ENCODE results near the gene OR2A25.

Gene OR2A25

DNA sequence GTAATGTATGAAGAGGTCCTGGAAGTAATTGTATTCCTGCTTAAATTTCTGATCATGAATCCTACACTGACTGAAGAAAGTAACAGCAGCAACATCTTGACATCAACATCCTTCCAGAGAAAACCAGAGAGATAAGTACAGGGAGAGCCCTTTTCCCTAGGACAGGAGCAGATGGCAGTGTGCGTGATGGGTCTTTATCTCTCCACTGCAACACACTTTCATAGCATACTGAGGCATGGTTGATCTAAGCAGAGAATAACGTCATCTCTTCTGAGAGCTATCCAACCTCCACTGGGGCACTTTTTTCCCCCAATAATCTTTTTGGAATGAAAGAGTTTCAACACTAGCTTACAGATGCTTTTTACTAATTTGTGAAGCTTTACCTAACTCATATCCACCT is 342 bp downstream of the OR2A25 start:
- ATAC-seq (no peak), DNase-seq (no peak)

DNA sequence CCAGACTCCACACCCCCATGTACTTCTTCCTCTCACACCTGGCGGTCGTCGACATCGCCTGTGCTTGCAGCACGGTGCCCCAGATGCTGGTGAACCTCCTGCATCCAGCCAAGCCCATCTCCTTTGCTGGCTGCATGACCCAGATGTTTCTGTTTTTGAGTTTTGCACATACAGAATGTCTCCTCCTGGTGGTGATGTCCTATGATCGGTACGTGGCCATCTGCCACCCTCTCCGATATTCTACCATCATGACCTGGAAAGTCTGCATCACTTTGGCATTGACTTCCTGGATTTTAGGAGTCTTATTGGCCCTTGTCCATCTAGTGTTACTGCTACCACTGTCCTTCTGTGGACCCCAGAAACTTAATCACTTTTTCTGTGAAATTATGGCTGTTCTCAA is 4.8 kb downstream of the OR2A25 start:
- ATAC-seq (no peak), DNase-seq (no peak)

GRCh38 chr7:144085978-144086377 is 16.4 kb downstream of the OR2A25 start, which contains the start of gene OR2A12:
TSS of gene OR2A12 (plus strand) at chr7:144086278. CDS start at chr7:144095108, 8,830 bp downstream.
- ATAC-seq (no peak), DNase-seq (no peak)

- no peak for ATAC-seq
Observed at GRCh38 chr7:144086730-144087129, 17.1 kb downstream of the OR2A25 start.

DNA sequence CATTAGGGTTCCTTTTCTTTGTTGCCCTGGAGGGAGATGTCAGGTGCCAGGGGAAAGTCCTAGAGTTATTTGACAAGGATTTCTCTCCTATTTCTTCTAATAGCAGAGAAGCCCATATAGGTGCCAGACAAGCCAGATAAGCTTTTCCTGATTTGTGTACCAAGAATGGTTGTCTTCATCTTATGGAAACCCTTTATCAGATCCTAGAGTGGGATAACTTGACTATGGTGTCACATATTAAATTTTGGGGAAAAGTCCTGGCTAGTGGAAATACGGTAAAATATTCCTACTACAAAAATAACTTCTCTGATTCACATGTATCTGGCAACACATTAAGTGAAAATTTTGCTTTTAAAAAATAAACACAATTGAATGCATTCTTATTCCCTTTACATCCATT is 17.6 kb downstream of the OR2A25 start:
- ATAC-seq = no peak

More at GRCh38 chr7:144086730-144087129, 17.1 kb downstream of the OR2A25 start:
- no peak for DNase-seq

DNA sequence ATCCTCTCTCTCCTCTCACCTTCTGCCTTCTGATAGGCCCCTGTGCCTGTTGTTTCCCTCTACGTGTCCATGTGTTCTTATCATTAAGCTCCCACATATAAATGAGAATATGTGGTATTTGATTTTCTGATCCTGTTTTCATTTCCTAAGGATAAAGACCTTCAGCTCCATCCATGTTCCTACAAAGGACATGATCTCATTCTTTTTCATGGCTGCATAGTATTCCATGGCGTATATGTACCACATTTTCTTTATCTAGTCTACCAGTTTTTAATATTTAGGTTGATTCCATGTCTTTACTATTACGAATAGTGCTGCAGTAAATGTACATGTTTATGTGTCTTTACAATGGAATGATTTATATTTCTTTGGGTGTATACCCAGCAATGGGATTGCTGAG is 21.1 kb downstream of the OR2A25 start:
- no peak for ATAC-seq
- no peak for DNase-seq

More for the DNA sequence above, 17.6 kb downstream of the OR2A25 start:
- no peak for DNase-seq

DNA sequence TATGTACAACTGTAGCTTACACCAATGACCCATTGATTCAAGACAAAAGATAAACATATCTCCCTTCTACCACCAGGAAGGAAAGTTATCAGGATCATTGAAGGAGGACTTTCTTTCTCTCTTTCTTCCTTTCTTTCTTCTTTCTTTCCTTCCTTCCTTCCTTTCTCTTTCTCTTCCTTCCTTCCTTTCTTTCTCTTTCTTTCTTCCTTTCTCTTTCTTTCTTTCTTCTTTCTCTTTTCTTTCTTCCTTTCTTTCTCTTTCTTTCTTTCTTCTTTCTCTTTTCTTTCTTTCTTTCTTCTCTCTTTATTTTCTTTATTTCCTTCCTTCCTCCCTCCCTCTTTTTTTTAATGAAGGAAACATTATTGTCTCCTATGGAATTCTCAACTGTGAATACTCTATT is 29.2 kb downstream of the OR2A25 start:
- ATAC-seq (no peak), DNase-seq (no peak)

- no peak for ATAC-seq
- no peak for DNase-seq
Observed at GRCh38 chr7:144100607-144101006, 31.0 kb downstream of the OR2A25 start.

- DNase-seq = no peak
- no peak for ATAC-seq
Observed at GRCh38 chr7:144102041-144102440, 32.4 kb downstream of the OR2A25 start.

GRCh38 chr7:144105211-144105610 is 35.6 kb downstream of the OR2A25 start:
- DNase-seq (no peak), ATAC-seq (no peak)

DNA sequence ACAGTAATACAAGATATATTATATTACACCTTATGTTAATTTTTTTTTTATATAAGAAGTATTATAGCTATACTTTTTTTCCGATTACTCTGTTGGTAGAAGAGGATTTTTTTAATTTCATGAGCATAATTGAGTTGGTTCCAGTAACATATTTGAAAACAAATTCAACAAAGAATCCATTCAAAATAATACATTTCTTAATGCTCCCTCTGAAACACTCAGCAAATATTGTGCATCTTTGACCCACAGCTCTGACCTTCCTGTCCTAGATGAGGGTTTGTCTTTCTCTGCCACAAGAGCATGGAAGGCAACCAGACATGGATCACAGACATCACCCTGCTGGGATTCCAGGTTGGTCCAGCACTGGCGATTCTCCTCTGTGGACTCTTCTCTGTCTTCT is 39.7 kb downstream of the OR2A25 start, which contains the start of gene OR2A2:
Gene OR2A2, plus strand, starts transcription at position 301 of the 400 bp plus-strand sequence. Its CDS starts 0 bp downstream, at position 301.
- DNase-seq (no peak), ATAC-seq (no peak)

DNA sequence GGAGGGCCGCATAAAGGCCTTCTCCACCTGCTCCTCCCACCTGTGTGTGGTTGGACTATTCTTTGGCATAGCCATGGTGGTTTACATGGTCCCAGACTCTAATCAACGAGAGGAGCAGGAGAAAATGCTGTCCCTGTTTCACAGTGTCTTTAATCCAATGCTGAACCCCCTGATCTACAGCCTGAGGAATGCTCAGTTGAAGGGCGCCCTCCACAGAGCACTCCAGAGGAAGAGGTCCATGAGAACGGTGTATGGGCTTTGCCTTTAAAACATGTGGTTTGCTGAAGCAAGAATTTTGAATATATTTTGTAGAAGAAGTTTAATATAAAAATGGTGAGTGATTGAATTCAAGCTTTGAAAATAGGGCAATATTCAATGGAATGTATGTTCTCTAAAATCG is 40.7 kb downstream of the OR2A25 start:
- no peak for DNase-seq
- ATAC-seq = no peak

DNA sequence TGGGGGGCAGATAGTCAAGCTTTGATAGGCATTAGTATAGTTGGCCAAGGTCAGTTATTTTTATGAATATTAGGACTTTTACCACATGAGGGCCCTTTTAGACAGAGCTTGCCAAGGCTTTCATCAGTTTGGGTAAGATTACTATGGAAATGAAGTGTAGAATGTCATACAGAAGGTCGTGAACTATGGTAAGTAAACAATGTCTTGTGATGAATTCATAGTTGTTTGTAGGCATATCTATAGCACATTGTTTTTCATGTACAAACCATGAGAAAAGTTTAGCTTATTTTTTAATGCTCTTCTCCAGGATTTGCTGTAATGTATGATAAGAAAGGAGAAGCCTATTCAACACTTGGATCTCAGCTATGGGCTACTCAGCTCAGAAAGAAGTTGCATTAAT is 44.0 kb downstream of the OR2A25 start:
- no peak for DNase-seq

GRCh38 chr7:144118341-144118740 is 48.7 kb downstream of the OR2A25 start:
- ATAC-seq (no peak), DNase-seq (no peak)

More for the DNA sequence above, 44.0 kb downstream of the OR2A25 start:
- no peak for ATAC-seq

GRCh38 chr7:144122876-144123275 is 53.3 kb downstream of the OR2A25 start, which contains the start of gene OR2A14:
TSS of gene OR2A14 (plus strand) at chr7:144123176. CDS start at chr7:144129113, 5,937 bp downstream.
- DNase-seq = no peak
- ATAC-seq = no peak

All from stimulated activated naive CD8-positive, alpha-beta T cell treated with anti-CD3 and anti-CD28 coated beads, Interleukin-15, Interleukin-2, amounts not matched to agents 100 U/mL and 50 U/mL, for 24 hours (primary cell).